Measurements from ENCODE around the gene NFATC2.

The NFATC2 gene

DNA sequence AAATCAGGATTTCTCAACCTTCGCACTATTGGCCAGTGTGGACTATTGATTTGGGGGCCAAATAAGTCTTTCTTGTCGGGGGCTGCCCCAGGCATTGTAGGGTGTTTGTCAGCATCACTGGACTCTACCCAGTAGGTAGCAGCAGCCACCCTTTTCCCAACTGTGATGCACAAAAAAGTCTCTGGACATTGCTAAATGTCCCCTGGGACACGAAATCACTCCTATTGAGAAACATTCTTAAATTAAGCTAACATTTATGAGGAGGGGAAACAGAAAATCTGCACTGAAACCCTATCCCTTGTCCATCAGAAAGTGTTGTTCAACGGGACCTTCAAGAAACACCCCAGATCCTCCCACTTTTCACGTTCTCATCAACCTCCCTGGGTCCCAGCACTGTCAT, 54.2 kb downstream of the NFATC2 start:
- H3K79me2 ChIP-seq (ENCODE audit: insufficient read depth, low read length): no peaks in the 10 kb centered on the region
- no peak for TF ChIP-seq EZH2 (IDR thresholded peaks at IDR 0.05; ENCODE audit: borderline replicate concordance, low read length)
- TF ChIP-seq, protein P1, sequence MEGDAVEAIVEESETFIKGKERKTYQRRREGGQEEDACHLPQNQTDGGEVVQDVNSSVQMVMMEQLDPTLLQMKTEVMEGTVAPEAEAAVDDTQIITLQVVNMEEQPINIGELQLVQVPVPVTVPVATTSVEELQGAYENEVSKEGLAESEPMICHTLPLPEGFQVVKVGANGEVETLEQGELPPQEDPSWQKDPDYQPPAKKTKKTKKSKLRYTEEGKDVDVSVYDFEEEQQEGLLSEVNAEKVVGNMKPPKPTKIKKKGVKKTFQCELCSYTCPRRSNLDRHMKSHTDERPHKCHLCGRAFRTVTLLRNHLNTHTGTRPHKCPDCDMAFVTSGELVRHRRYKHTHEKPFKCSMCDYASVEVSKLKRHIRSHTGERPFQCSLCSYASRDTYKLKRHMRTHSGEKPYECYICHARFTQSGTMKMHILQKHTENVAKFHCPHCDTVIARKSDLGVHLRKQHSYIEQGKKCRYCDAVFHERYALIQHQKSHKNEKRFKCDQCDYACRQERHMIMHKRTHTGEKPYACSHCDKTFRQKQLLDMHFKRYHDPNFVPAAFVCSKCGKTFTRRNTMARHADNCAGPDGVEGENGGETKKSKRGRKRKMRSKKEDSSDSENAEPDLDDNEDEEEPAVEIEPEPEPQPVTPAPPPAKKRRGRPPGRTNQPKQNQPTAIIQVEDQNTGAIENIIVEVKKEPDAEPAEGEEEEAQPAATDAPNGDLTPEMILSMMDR (IDR thresholded peaks at IDR 0.05; ENCODE audit: low read length): no peak
- H4K20me1 ChIP-seq (ENCODE audit: insufficient read depth, low read length): no peaks in the 10 kb centered on the region
- no peaks in the 10 kb centered on the region for H3F3A ChIP-seq (ENCODE audit: insufficient read depth, low read length)
- H3K9me3 ChIP-seq (ENCODE audit: low read length): no peaks in the 10 kb centered on the region
- no peaks in the 10 kb centered on the region for H3K27me3 ChIP-seq (ENCODE audit: insufficient read depth, low read length)
- H3K36me3 ChIP-seq (ENCODE audit: insufficient read depth, low read length): peaks cover 57% of the 10 kb centered on the region
- no peak overlapping the region for H2AFZ ChIP-seq (ENCODE audit: low read length)
- H3K4me1 ChIP-seq (ENCODE audit: insufficient read depth, low read length, severe bottlenecking): peaks cover 68% of the 10 kb centered on the region
- no peak overlapping the region for H3K4me3 ChIP-seq (ENCODE audit: low read depth, low read length, poor library complexity, severe bottlenecking)
- H3K9ac ChIP-seq (ENCODE audit: low read length): no peak overlapping the region
- H3K4me2 ChIP-seq (ENCODE audit: low read length): no peak overlapping the region
- no peaks in the 10 kb centered on the region for H3K9me2 ChIP-seq (ENCODE audit: low read depth, low read length)
- no peak overlapping the region for H3K27ac ChIP-seq (ENCODE audit: low read depth, low read length, poor library complexity, severe bottlenecking)

DNA sequence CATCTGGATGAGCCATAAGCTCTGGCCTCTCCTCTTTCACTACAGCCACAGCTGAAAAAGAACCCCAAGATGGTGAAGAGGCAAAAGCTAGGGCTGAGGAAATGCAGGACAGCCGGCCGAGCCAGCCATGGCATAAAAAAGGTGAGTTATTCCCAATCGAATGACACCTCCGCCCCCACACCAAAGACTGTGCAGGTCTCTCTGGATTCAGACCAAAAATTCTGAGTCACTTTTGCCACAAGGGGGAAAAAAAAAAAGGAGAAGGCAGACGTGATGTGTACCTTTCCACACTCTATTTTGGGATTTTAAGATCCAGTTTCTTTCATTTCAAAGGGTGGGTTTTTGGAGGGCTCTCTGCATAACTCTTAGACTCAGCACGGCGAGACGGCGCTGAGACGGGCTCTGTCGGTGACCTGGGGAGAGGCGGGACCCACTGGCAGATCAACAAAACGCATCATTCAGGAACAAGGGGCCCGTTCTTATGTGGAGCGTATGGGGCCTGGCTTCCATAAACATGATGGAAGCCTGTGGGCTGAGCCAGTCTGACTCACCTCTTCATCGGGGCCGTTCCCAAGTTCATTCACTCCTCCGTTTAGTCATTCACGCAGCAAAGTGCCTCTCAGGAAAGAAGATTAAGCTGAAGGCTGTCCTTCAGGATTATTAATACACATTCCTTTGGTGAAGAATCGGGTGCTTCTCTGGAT, 54.8 kb downstream of the NFATC2 start:
- no peaks in the 10 kb centered on the region for H3K9me2 ChIP-seq (ENCODE audit: low read depth, low read length)
- no peaks in the 10 kb centered on the region for H3K79me2 ChIP-seq (ENCODE audit: insufficient read depth, low read length)
- peaks cover 70% of the 10 kb centered on the region for H3K4me1 ChIP-seq (ENCODE audit: insufficient read depth, low read length, severe bottlenecking)
- TF ChIP-seq EZH2 (IDR thresholded peaks at IDR 0.05; ENCODE audit: borderline replicate concordance, low read length): no peak
- TF ChIP-seq, protein P1 (IDR thresholded peaks at IDR 0.05; ENCODE audit: low read length): no peak
- H4K20me1 ChIP-seq (ENCODE audit: insufficient read depth, low read length): no peaks in the 10 kb centered on the region
- peak overlapping the region; percentile 39 for H3K27ac ChIP-seq (ENCODE audit: low read depth, low read length, poor library complexity, severe bottlenecking)
- H2AFZ ChIP-seq (ENCODE audit: low read length): no peak overlapping the region
- H3F3A ChIP-seq (ENCODE audit: insufficient read depth, low read length): no peaks in the 10 kb centered on the region
- H3K36me3 ChIP-seq (ENCODE audit: insufficient read depth, low read length): peaks cover 51% of the 10 kb centered on the region
- H3K9me3 ChIP-seq (ENCODE audit: low read length): no peaks in the 10 kb centered on the region
- H3K27me3 ChIP-seq (ENCODE audit: insufficient read depth, low read length): no peaks in the 10 kb centered on the region
- H3K4me2 ChIP-seq (ENCODE audit: low read length): no peak overlapping the region
- H3K9ac ChIP-seq (ENCODE audit: low read length): no peak overlapping the region
- H3K4me3 ChIP-seq (ENCODE audit: low read depth, low read length, poor library complexity, severe bottlenecking): no peak overlapping the region

DNA sequence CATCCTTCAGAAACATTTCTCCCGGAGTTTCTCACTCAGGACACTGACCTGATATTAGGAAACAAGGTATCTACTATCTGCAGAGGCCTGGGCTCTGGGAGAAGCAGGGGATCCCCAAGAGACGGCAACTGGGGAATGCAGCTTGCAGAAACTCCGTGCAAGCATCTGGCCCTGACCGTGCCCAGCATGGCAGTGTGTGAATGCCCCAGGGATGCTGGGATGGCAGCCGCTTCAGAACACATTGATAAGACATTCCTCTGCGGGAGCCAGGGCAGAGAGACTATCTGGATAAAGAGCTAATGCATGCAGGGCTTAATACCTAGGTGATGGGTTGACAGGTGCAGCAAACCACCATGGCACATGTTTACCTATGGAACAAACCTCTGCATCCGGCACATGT, 55.4 kb downstream of the NFATC2 start:
- Histone ChIP-seq H3K4me2 (ENCODE audit: low read length) (no peak overlapping the region), H3K4me3 (ENCODE audit: low read depth, low read length, poor library complexity, severe bottlenecking) (no peak overlapping the region), H4K20me1 (ENCODE audit: insufficient read depth, low read length) (no peaks in the 10 kb centered on the region), H3K9me3 (ENCODE audit: low read length) (no peaks in the 10 kb centered on the region), H3K9me2 (ENCODE audit: low read depth, low read length) (no peaks in the 10 kb centered on the region), H3F3A (ENCODE audit: insufficient read depth, low read length) (no peaks in the 10 kb centered on the region), H2AFZ (ENCODE audit: low read length) (no peak overlapping the region), H3K36me3 (ENCODE audit: insufficient read depth, low read length) (peaks cover 49% of the 10 kb centered on the region), H3K27me3 (ENCODE audit: insufficient read depth, low read length) (no peaks in the 10 kb centered on the region), H3K9ac (ENCODE audit: low read length) (no peak overlapping the region), H3K27ac (ENCODE audit: low read depth, low read length, poor library complexity, severe bottlenecking) (peak overlapping the region; percentile 26), H3K79me2 (ENCODE audit: insufficient read depth, low read length) (no peaks in the 10 kb centered on the region), H3K4me1 (ENCODE audit: insufficient read depth, low read length, severe bottlenecking) (peaks cover 72% of the 10 kb centered on the region)
- no peak for TF ChIP-seq EZH2 (IDR thresholded peaks at IDR 0.05; ENCODE audit: borderline replicate concordance, low read length)
- TF ChIP-seq, protein P1 (IDR thresholded peaks at IDR 0.05; ENCODE audit: low read length): no peak
